Liver (tissue), 9 donors: ENCODE results near the gene KDM2A. TPM values are rescaled to one million over a fixed set of nuclear protein-coding genes. Genes with fewer than 3 reads are reported as not detected.

Experiments
- DNase-seq: peaks from one replicate; pipeline ENCODE4 v3.0.0-alpha.2; 2017; ENCODE audit warnings: low spot score
- H3K27ac ChIP-seq, 2 donors: one replicate each; pipeline ENCODE4 v1.7.0; 2013; ENCODE audit warnings: inconsistent platforms in 2 of 2, low read length in 2 of 2, control low read depth in 1 of 2, low read depth in 1 of 2, mild to moderate bottlenecking in 1 of 2
- H3K27me3 ChIP-seq, 4 donors: one replicate each; pipeline versions ENCODE4 v1.6.1 to v1.7.0; 2013; ENCODE audit warnings: low read length in 3 of 4, inconsistent platforms in 1 of 4, mild to moderate bottlenecking in 1 of 4, moderate library complexity in 1 of 4; ENCODE audit not compliant: control insufficient read depth in 4 of 4, insufficient read depth in 4 of 4
- H3K36me3 ChIP-seq, 4 donors: one replicate each; pipeline versions ENCODE4 v1.6.1 to v1.7.0; 2013; ENCODE audit warnings: low read length in 3 of 4, mild to moderate bottlenecking in 3 of 4, low read depth in 1 of 4, moderate library complexity in 1 of 4; ENCODE audit not compliant: control insufficient read depth in 4 of 4, insufficient read depth in 3 of 4
- H3K4me1 ChIP-seq, 4 donors: one replicate each; pipeline versions ENCODE4 v1.6.1 to v1.7.0; 2013; ENCODE audit warnings: low read length in 3 of 4, mild to moderate bottlenecking in 3 of 4, moderate library complexity in 1 of 4; ENCODE audit not compliant: control insufficient read depth in 4 of 4, insufficient read depth in 4 of 4
- H3K4me3 ChIP-seq, 3 donors: one replicate each; pipeline versions ENCODE4 v1.6.1 to v1.7.0; 2013; ENCODE audit warnings: low read length in 3 of 3, control low read depth in 1 of 3, low read depth in 1 of 3, mild to moderate bottlenecking in 1 of 3
- H3K9ac ChIP-seq, 2 donors: one replicate each; pipeline ENCODE4 v1.7.0; 2013; ENCODE audit warnings: low read length in 2 of 2, mild to moderate bottlenecking in 2 of 2, moderate library complexity in 2 of 2, control low read depth in 1 of 2, low read depth in 1 of 2
- H3K9me3 ChIP-seq, 4 donors: one replicate each; pipeline versions ENCODE4 v1.6.1 to v1.7.0; 2013; ENCODE audit warnings: low read length in 3 of 4; ENCODE audit not compliant: control insufficient read depth in 4 of 4
- EGR1 ChIP-seq, 2 donors: IDR thresholded peaks; 2 replicates each; pipeline ENCODE4 v1.6.1; 2016 to 2018; ENCODE audit warnings: antibody characterized with exemption in 2 of 2, low read depth in 2 of 2
- FOXA1 ChIP-seq: IDR thresholded peaks from 2 replicates; pipeline ENCODE4 v1.6.1; 2016; ENCODE audit warnings: antibody characterized with exemption
- FOXA2 ChIP-seq: IDR thresholded peaks from 2 replicates; pipeline ENCODE4 v1.6.1; 2016; ENCODE audit warnings: antibody characterized with exemption
- GABPA ChIP-seq, 2 donors: IDR thresholded peaks in 1 of 2; conservative IDR thresholded peaks in 1 of 2; 2 replicates each; pipeline ENCODE4 v1.6.1; 2016; ENCODE audit warnings: antibody characterized with exemption in 2 of 2, mild to moderate bottlenecking in 1 of 2, moderate library complexity in 1 of 2
- HNF4A ChIP-seq, 2 donors: conservative IDR thresholded peaks; 2 replicates each; pipeline ENCODE4 v1.6.1; 2016; ENCODE audit warnings: antibody characterized with exemption in 2 of 2, mild to moderate bottlenecking in 2 of 2
- HNF4G ChIP-seq: IDR thresholded peaks from 2 replicates; pipeline ENCODE4 v1.6.1; 2016; ENCODE audit warnings: antibody characterized with exemption
- JUND ChIP-seq, 2 donors: IDR thresholded peaks; 2 replicates each; pipeline ENCODE4 v1.6.1; 2016; ENCODE audit warnings: antibody characterized with exemption in 2 of 2
- NR2F2 ChIP-seq: IDR thresholded peaks from 2 replicates; pipeline ENCODE4 v1.6.1; 2016; ENCODE audit warnings: antibody characterized with exemption
- RAD21 ChIP-seq, 2 donors: IDR thresholded peaks; 2 replicates each; pipeline ENCODE4 v1.6.1; 2016; ENCODE audit warnings: antibody characterized with exemption in 2 of 2, mild to moderate bottlenecking in 2 of 2
- RXRA ChIP-seq, 2 donors: IDR thresholded peaks; 2 replicates each; pipeline ENCODE4 v1.6.1; 2017 to 2018; ENCODE audit warnings: antibody characterized with exemption in 2 of 2, mild to moderate bottlenecking in 1 of 2
- SP1 ChIP-seq: IDR thresholded peaks from 2 replicates; pipeline ENCODE4 v1.6.1; 2018; ENCODE audit warnings: antibody characterized with exemption, mild to moderate bottlenecking
- TAF1 ChIP-seq: conservative IDR thresholded peaks from 2 replicates; pipeline ENCODE4 v1.6.1; 2016; ENCODE audit warnings: antibody characterized with exemption, mild to moderate bottlenecking
- YY1 ChIP-seq: IDR thresholded peaks from 2 replicates; pipeline ENCODE4 v1.6.1; 2016; ENCODE audit warnings: antibody characterized with exemption, mild to moderate bottlenecking
- WGBS: extraction: QIAGEN DNeasy Blood & Tissue Kit; methylation state at CpG from one replicate; pipeline ENCODE4 v1.1.7; 2013; 5-methylcytosine and 5-hydroxymethylcytosine counted together
- polyA plus RNA-seq, 2 donors: library from polyadenylated mRNA; stranded (reverse) in 1 of 2; unstranded in 1 of 2; fragments of 200-250 nt in 1 of 2; fragments of >200 nt in 1 of 2; fragmentation: Nextera tagmentation in 1 of 2; extraction: Ambion mirVana in 1 of 2; gene quantifications; one replicate each; pipeline versions ENCODE4 v1.2.1 to v1.2.3, GENCODE V29; 2013 to 2015
- total RNA-seq, 2 donors: library from RNA; depleted of rRNA; stranded (reverse); fragments of >200 nt; gene quantifications; one replicate each; pipeline ENCODE4 v1.2.3, GENCODE V29; 2014
- TF ChIP-seq, protein P1 (sequence below): IDR thresholded peaks from 2 replicates; pipeline ENCODE4 v1.6.1; 2016; ENCODE audit warnings: antibody characterized with exemption
- TF ChIP-seq, protein P2 (sequence below): IDR thresholded peaks from 2 replicates; pipeline ENCODE4 v1.6.1; 2016; ENCODE audit warnings: antibody characterized with exemption
- TF ChIP-seq, protein P3 (sequence below): IDR thresholded peaks from 2 replicates; pipeline ENCODE4 v1.6.1; 2016; ENCODE audit warnings: antibody characterized with exemption
- TF ChIP-seq, protein P4 (sequence below): IDR thresholded peaks from 2 replicates; pipeline ENCODE4 v1.6.1; 2016; ENCODE audit warnings: antibody characterized with exemption, mild to moderate bottlenecking
- TF ChIP-seq, protein P5 (sequence below): fragments of 150-350 bp; IDR thresholded peaks from 2 replicates; pipeline ENCODE4 v1.5.1; 2017; ENCODE audit warnings: improper control_type of control experiment, low read depth, low read length; ENCODE audit not compliant: missing input control
- donor health status: healthy.
- donor health status: healthy.
- donor health status: healthy.
- donor health status: healthy.
- donor health status: healthy.

Gene KDM2A
- total and polyA plus RNA-seq, 4 donors, result 8.3 to 44.9 (median 22.4) TPM

DNA sequence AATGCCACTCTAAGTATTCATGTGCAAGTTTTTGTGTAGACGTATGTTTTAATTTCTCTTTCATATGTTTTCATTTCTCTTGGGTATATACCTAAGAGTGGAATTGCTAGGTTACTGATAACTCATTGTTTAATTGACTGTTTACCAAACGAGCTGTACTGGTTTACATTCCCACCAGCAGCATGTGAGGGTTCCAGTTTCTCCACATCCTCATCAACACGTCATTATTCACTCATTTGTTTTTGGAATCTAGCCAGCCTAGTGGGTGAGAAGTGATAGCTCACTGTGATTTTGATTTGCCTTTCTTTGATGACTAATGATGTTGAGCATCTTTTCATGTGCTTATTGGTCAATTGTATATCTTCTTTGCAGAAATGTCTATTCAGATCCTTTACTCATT lies 174.0 kb downstream of the KDM2A start:
- WGBS, result 68% methylated on average over 3 of the region's 3 CpGs
- Histone ChIP-seq H3K4me1 (peaks cover 0 to 16% (median 7%) of the 10 kb centered on the region in 4 donors), H3K4me3 (no peak overlapping the region), H3K36me3 (peaks cover 0 to 3% (median 3%) of the 10 kb centered on the region in 4 donors), H3K27me3 (no peaks in the 10 kb centered on the region), H3K9me3 (no peaks in the 10 kb centered on the region), H3K27ac (no peak overlapping the region), H3K9ac (no peak overlapping the region)
- no peak for DNase-seq
- no peak for TF ChIP-seq JUND (IDR thresholded peaks at IDR 0.05)
- TF ChIP-seq, protein P1, sequence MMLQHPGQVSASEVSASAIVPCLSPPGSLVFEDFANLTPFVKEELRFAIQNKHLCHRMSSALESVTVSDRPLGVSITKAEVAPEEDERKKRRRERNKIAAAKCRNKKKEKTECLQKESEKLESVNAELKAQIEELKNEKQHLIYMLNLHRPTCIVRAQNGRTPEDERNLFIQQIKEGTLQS, result no peak
- TF ChIP-seq NR2F2, result no peak
- TF ChIP-seq FOXA2, result no peak
- TF ChIP-seq RXRA (IDR thresholded peaks at IDR 0.05), result no peak
- TF ChIP-seq RAD21 (IDR thresholded peaks at IDR 0.05), result no peak
- no peak for TF ChIP-seq HNF4G
- TF ChIP-seq, protein P2, sequence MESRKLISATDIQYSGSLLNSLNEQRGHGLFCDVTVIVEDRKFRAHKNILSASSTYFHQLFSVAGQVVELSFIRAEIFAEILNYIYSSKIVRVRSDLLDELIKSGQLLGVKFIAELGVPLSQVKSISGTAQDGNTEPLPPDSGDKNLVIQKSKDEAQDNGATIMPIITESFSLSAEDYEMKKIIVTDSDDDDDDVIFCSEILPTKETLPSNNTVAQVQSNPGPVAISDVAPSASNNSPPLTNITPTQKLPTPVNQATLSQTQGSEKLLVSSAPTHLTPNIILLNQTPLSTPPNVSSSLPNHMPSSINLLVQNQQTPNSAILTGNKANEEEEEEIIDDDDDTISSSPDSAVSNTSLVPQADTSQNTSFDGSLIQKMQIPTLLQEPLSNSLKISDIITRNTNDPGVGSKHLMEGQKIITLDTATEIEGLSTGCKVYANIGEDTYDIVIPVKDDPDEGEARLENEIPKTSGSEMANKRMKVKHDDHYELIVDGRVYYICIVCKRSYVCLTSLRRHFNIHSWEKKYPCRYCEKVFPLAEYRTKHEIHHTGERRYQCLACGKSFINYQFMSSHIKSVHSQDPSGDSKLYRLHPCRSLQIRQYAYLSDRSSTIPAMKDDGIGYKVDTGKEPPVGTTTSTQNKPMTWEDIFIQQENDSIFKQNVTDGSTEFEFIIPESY, result no peak
- TF ChIP-seq SP1, result no peak
- TF ChIP-seq, protein P3, sequence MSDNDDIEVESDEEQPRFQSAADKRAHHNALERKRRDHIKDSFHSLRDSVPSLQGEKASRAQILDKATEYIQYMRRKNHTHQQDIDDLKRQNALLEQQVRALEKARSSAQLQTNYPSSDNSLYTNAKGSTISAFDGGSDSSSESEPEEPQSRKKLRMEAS, result no peak
- no peak for TF ChIP-seq YY1
- TF ChIP-seq HNF4A (conservative IDR thresholded peaks at IDR 0.05), result no peak
- TF ChIP-seq, protein P4, sequence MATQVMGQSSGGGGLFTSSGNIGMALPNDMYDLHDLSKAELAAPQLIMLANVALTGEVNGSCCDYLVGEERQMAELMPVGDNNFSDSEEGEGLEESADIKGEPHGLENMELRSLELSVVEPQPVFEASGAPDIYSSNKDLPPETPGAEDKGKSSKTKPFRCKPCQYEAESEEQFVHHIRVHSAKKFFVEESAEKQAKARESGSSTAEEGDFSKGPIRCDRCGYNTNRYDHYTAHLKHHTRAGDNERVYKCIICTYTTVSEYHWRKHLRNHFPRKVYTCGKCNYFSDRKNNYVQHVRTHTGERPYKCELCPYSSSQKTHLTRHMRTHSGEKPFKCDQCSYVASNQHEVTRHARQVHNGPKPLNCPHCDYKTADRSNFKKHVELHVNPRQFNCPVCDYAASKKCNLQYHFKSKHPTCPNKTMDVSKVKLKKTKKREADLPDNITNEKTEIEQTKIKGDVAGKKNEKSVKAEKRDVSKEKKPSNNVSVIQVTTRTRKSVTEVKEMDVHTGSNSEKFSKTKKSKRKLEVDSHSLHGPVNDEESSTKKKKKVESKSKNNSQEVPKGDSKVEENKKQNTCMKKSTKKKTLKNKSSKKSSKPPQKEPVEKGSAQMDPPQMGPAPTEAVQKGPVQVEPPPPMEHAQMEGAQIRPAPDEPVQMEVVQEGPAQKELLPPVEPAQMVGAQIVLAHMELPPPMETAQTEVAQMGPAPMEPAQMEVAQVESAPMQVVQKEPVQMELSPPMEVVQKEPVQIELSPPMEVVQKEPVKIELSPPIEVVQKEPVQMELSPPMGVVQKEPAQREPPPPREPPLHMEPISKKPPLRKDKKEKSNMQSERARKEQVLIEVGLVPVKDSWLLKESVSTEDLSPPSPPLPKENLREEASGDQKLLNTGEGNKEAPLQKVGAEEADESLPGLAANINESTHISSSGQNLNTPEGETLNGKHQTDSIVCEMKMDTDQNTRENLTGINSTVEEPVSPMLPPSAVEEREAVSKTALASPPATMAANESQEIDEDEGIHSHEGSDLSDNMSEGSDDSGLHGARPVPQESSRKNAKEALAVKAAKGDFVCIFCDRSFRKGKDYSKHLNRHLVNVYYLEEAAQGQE, result no peak
- no peak for TF ChIP-seq EGR1 (IDR thresholded peaks at IDR 0.05; ENCODE audit: low read depth in 2 of 2)
- no peak for TF ChIP-seq FOXA1
- no peak for TF ChIP-seq TAF1
- TF ChIP-seq, protein P5, sequence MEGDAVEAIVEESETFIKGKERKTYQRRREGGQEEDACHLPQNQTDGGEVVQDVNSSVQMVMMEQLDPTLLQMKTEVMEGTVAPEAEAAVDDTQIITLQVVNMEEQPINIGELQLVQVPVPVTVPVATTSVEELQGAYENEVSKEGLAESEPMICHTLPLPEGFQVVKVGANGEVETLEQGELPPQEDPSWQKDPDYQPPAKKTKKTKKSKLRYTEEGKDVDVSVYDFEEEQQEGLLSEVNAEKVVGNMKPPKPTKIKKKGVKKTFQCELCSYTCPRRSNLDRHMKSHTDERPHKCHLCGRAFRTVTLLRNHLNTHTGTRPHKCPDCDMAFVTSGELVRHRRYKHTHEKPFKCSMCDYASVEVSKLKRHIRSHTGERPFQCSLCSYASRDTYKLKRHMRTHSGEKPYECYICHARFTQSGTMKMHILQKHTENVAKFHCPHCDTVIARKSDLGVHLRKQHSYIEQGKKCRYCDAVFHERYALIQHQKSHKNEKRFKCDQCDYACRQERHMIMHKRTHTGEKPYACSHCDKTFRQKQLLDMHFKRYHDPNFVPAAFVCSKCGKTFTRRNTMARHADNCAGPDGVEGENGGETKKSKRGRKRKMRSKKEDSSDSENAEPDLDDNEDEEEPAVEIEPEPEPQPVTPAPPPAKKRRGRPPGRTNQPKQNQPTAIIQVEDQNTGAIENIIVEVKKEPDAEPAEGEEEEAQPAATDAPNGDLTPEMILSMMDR, result no peak

DNA sequence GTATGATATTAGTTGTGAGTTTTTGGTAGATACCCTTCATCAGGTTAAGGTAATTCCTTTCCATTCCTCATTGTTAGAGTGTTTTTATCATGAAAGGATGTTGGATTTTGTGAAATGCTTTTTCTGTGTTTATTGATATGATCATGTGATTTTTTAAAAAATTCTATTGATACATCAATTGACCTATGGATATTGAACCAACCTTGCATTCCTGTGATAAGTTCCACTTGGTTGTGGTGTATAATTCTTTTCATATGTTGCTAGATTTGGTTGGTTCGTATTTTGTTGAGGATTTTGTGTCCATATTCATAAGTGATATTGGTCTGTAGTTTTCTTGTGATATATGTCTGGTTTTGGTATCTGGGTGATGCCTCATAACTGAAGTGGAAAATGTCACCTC lies 176.8 kb downstream of the KDM2A start:
- no peak overlapping the region for H3K4me3 ChIP-seq
- H3K4me1 ChIP-seq, result no peaks in the 10 kb centered on the region
- no peak for DNase-seq
- H3K27ac ChIP-seq, result no peak overlapping the region
- H3K36me3 ChIP-seq, result peaks cover 6 to 17% (median 8%) of the 10 kb centered on the region in 4 donors
- no peak overlapping the region for H3K9ac ChIP-seq
- no peaks in the 10 kb centered on the region for H3K27me3 ChIP-seq
- H3K9me3 ChIP-seq, result no peaks in the 10 kb centered on the region
- 96% methylated on average over 1 of the region's 1 CpG for WGBS
- TF ChIP-seq, protein P3, result no peak
- TF ChIP-seq NR2F2, result no peak
- TF ChIP-seq RAD21 (IDR thresholded peaks at IDR 0.05), result no peak
- no peak for TF ChIP-seq JUND (IDR thresholded peaks at IDR 0.05)
- no peak for TF ChIP-seq FOXA1
- TF ChIP-seq, protein P4, result no peak
- TF ChIP-seq GABPA (IDR thresholded peaks at IDR 0.05 in 1 of 2, conservative IDR thresholded peaks at IDR 0.05 in 1 of 2), result no peak
- TF ChIP-seq HNF4A (conservative IDR thresholded peaks at IDR 0.05), result no peak
- TF ChIP-seq EGR1 (IDR thresholded peaks at IDR 0.05; ENCODE audit: low read depth in 2 of 2), result no peak
- no peak for TF ChIP-seq FOXA2
- TF ChIP-seq, protein P2, result no peak
- TF ChIP-seq SP1, result no peak
